HG02840 (cell line): Measurements from ENCODE around the gene GPR156.

Source experiments
- ATAC-seq: cut with Tn5 transposase; IDR thresholded peaks from one replicate; pipeline ENCODE4 v1.9.1; 2021; ENCODE audit warnings: mild to moderate bottlenecking, moderate library complexity, moderate number of reproducible peaks; ENCODE audit not compliant: unreplicated experiment, low FRiP score

The GPR156 gene

DNA sequence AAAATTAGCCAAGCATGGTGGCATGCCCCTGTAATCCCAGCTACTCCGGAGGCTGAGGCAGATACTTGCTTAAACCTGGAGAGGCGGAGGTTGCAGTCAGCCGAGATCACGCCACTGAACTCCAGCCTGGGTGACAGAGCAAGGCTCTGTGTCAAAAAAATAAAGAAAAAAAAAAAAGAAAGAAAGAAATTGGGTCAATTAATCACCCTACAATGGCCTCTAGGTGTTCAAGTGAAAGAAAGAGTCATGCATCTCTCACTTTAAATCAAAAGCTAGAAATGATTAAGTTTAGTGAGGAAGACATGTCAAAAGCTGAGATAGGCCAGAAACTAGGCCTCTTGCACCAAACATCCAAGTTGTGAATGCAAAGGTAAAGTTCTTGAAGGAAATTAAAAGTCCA lies 145.9 kb downstream of the GPR156 start:
- no peak for ATAC-seq

DNA sequence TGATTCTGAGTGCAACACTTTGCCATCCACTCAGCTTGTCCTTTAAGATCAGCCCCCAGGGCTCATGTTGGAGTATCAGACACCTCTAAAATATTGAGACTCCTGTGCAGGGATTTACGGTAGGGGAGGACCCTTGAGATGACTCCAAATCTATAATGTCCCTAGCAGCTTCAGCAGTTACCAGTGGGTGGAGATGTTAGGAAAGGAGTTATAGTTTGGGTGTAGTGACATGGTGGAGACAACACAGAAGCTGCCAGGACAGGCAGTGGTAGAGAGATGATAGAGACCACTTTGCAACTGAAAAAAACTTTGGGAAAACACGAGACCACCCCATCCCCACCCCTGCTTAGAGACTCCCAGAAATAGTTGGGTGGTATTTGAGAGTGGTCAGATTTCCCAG lies 147.5 kb downstream of the GPR156 start:
- no peak for ATAC-seq

DNA sequence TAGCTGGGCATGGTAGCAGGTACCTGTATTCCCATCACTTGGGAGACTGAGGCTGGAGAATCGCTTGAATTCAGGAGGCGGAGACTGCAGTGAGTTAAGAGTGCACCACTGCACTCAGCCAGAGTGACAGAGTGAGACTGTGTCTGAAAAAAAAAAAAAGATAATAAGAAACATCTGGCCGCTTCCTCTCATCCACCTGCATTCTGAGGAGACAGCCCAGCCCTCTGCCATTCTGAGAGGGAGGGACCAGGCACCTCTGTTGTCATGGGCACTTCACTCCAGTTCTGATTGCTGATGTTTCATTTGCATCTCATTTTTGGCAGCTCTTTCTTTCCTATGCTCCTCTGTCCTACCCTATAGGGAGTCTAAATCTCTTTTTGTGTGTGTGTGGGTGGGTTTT lies 154.4 kb downstream of the GPR156 start:
- no peak for ATAC-seq

DNA sequence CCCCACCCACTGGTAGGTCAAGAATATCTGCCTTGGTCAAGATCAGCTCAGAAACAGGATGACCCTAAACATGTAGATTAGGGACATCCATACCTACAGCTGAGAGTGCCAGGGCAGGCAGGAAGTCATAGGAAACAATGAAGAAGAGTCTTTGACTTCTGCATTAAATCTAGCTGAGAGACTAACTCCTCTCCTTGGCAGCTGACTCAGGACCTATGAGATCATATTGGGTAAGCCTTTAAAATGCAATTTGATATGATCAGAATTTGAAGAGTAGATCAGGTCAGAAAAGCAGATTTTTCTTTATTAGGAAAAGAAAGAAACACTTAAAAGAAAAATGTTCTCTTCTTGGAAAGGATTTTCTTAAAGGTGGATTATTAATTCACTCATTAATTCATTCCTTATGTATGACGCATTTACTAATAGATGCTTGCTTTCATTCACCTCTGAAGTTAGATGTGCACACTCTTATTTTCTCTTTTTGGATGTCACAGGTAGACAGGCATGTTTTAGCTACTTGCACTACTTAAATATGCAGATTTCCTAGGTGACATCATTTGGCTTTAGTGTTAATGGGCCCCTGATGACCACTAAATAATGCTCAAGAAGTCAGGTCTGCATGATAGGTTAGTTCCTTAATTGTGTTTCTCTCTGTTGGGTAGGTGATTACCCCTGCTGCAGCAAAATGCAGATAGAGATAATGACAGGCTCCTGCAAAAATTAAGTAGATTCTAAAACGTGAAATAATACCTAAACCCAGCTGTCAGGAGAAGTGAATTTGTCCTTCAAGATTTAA lies 155.1 kb downstream of the GPR156 start:
- no peak for ATAC-seq

DNA sequence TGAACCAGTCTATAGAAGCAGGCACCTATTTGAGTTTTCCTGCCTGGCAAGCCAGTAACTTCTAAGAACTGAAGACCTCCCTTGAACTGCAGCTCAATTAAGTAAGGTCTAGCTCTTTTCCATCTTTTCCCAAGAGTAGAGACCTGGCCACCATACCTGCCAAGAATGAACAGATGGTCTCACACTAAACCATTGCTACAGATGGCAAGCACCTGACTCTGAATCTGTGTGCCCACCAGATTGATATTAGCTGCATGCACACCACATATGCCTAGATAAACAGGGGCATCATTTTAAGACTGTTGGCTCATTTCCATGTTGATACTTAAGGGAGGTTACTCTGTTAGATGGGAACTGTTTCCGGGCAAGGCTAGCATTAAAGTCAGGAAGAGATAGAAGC lies 156.0 kb downstream of the GPR156 start:
- no peak for ATAC-seq

GRCh38 chr3:120125992-120126391 lies 159.0 kb downstream of the GPR156 start:
- ATAC-seq, result no peak

DNA sequence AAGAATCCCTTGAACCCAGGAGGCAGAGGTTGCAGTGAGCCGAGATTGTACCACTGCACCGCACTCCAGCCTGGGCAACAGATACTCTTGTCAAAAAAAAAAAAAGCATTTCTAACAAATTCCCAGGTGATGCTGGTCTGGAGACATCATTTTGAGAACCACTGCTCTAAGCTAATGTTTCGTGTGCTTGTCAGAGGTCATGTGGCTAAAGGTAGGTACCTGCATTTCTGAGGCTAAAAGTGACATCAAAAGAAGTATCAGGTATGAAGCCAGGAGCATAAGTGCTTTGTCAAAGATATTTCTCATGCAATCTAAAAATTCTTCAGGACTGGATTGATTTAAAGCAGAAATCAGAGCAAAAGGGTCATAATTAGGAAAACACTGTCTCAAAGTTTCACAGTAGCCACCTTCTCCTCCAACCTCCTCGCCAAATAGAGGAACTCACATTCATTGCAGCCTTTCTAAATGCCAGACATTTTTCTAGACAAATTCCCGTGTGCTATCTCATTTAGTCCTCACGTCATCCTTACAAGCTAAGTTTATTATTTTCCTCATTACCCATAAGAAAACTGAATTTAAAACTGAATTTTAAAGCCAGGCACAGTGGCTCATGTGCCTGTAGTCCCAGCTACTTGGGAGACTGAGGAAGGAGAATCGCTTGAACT lies 165.0 kb downstream of the GPR156 start:
- no peak for ATAC-seq
